GM23338 (cell line): Measurements from ENCODE around the gene APP.

Experiments used
- CREB1 ChIP-seq: fragments of 250-450 bp; sonication (Bioruptor Pico); IDR thresholded peaks from 2 replicates; pipeline ENCODE4 v1.5.0; 2020; ENCODE audit warnings: low read depth, mild to moderate bottlenecking, moderate library complexity
- EZH2 ChIP-seq: fragments of 200-600 bp; sonication (generic); IDR thresholded peaks from one replicate; pipeline ENCODE4 v1.8.0; 2017; ENCODE audit warnings: antibody characterized with exemption, mild to moderate bottlenecking, low read depth; ENCODE audit not compliant: unreplicated experiment
- EZH2phosphoT487 ChIP-seq: fragments of 200-600 bp; sonication (generic); IDR thresholded peaks from one replicate; pipeline ENCODE4 v1.8.1; 2018; ENCODE audit warnings: antibody characterized with exemption; ENCODE audit not compliant: unreplicated experiment
- JUNB ChIP-seq: IDR thresholded peaks from one replicate; pipeline ENCODE4 v1.6.1; 2016; ENCODE audit warnings: antibody characterized with exemption; ENCODE audit not compliant: unreplicated experiment
- NANOG ChIP-seq: IDR thresholded peaks from 2 replicates; pipeline ENCODE4 v1.6.1; 2016; ENCODE audit warnings: antibody characterized with exemption, borderline replicate concordance
- POLR2AphosphoS5 ChIP-seq: IDR thresholded peaks from 2 replicates; pipeline ENCODE4 v1.6.1; 2016; ENCODE audit warnings: antibody characterized with exemption, low read depth
- STAT1 ChIP-seq: IDR thresholded peaks from one replicate; pipeline ENCODE4 v1.6.1; 2016; ENCODE audit warnings: antibody characterized with exemption; ENCODE audit not compliant: unreplicated experiment
- ZNF114 ChIP-seq: fragments of 250-450 bp; sonication (Bioruptor Pico); IDR thresholded peaks from 2 replicates; pipeline ENCODE4 v1.5.0; 2020; ENCODE audit warnings: mild to moderate bottlenecking, moderate library complexity
- ZNF331 ChIP-seq: fragments of 250-450 bp; sonication (Bioruptor Pico); IDR thresholded peaks from 2 replicates; pipeline ENCODE4 v1.5.0; 2020; ENCODE audit warnings: low read depth, mild to moderate bottlenecking, moderate library complexity
- TF ChIP-seq, protein P1 (sequence below), 2 experiments: fragments of 200-600 bp in 1 of 2; sonication (generic) in 1 of 2; conservative IDR thresholded peaks; 2 replicates each; pipeline versions ENCODE4 v1.5.1 to v1.6.1; 2016 to 2017; ENCODE audit warnings: antibody characterized with exemption in 2 of 2, low read depth in 2 of 2, mild to moderate bottlenecking in 2 of 2, moderate library complexity in 1 of 2
- TF ChIP-seq, protein P2 (sequence below): IDR thresholded peaks from one replicate; pipeline ENCODE4 v1.6.1; 2018; ENCODE audit warnings: antibody characterized with exemption; ENCODE audit not compliant: unreplicated experiment
- TF ChIP-seq, protein P3 (sequence below): IDR thresholded peaks from 2 replicates; pipeline ENCODE4 v1.6.1; 2016; ENCODE audit warnings: antibody characterized with exemption
- TF ChIP-seq, protein P4 (sequence below): fragments of 250-450 bp; sonication (Bioruptor Pico); IDR thresholded peaks from 2 replicates; pipeline ENCODE4 v1.5.0; 2020; ENCODE audit warnings: mild to moderate bottlenecking, moderate library complexity

DNA sequence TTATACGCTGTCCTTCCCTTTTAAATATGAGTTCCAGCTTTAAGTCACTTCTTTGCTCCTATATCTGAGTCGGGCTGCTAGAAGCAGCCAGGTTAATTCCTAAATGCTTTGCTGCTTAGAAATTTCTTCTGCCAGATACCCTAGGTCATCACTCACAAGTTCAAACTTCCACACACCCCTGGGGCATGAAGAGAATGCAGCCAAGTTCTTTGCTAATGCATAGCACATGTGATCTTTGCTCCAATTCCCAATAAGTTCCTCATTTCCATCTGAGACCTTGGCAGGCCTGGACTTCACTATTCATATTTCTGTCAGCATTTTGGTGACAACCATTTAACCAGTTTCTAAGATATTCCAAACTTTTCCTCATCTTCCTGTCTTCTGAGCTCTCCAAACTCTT is 14.5 kb upstream of the APP start:
- TF ChIP-seq, protein P1, sequence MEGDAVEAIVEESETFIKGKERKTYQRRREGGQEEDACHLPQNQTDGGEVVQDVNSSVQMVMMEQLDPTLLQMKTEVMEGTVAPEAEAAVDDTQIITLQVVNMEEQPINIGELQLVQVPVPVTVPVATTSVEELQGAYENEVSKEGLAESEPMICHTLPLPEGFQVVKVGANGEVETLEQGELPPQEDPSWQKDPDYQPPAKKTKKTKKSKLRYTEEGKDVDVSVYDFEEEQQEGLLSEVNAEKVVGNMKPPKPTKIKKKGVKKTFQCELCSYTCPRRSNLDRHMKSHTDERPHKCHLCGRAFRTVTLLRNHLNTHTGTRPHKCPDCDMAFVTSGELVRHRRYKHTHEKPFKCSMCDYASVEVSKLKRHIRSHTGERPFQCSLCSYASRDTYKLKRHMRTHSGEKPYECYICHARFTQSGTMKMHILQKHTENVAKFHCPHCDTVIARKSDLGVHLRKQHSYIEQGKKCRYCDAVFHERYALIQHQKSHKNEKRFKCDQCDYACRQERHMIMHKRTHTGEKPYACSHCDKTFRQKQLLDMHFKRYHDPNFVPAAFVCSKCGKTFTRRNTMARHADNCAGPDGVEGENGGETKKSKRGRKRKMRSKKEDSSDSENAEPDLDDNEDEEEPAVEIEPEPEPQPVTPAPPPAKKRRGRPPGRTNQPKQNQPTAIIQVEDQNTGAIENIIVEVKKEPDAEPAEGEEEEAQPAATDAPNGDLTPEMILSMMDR (conservative IDR thresholded peaks at IDR 0.05; ENCODE audit: low read depth in 2 of 2) = no peak
- no peak for TF ChIP-seq EZH2
- no peak for TF ChIP-seq EZH2phosphoT487
- no peak for TF ChIP-seq CREB1 (CRISPR knock-in tag)
- TF ChIP-seq POLR2AphosphoS5 = no peak
- TF ChIP-seq, protein P2, sequence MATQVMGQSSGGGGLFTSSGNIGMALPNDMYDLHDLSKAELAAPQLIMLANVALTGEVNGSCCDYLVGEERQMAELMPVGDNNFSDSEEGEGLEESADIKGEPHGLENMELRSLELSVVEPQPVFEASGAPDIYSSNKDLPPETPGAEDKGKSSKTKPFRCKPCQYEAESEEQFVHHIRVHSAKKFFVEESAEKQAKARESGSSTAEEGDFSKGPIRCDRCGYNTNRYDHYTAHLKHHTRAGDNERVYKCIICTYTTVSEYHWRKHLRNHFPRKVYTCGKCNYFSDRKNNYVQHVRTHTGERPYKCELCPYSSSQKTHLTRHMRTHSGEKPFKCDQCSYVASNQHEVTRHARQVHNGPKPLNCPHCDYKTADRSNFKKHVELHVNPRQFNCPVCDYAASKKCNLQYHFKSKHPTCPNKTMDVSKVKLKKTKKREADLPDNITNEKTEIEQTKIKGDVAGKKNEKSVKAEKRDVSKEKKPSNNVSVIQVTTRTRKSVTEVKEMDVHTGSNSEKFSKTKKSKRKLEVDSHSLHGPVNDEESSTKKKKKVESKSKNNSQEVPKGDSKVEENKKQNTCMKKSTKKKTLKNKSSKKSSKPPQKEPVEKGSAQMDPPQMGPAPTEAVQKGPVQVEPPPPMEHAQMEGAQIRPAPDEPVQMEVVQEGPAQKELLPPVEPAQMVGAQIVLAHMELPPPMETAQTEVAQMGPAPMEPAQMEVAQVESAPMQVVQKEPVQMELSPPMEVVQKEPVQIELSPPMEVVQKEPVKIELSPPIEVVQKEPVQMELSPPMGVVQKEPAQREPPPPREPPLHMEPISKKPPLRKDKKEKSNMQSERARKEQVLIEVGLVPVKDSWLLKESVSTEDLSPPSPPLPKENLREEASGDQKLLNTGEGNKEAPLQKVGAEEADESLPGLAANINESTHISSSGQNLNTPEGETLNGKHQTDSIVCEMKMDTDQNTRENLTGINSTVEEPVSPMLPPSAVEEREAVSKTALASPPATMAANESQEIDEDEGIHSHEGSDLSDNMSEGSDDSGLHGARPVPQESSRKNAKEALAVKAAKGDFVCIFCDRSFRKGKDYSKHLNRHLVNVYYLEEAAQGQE = no peak
- TF ChIP-seq, protein P3, sequence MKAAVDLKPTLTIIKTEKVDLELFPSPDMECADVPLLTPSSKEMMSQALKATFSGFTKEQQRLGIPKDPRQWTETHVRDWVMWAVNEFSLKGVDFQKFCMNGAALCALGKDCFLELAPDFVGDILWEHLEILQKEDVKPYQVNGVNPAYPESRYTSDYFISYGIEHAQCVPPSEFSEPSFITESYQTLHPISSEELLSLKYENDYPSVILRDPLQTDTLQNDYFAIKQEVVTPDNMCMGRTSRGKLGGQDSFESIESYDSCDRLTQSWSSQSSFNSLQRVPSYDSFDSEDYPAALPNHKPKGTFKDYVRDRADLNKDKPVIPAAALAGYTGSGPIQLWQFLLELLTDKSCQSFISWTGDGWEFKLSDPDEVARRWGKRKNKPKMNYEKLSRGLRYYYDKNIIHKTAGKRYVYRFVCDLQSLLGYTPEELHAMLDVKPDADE = no peak
- no peak for TF ChIP-seq STAT1
- no peak for TF ChIP-seq ZNF331
- TF ChIP-seq ZNF114 (CRISPR knock-in tag) = no peak
- no peak for TF ChIP-seq JUNB
- no peak for TF ChIP-seq NANOG
- TF ChIP-seq, protein P4, sequence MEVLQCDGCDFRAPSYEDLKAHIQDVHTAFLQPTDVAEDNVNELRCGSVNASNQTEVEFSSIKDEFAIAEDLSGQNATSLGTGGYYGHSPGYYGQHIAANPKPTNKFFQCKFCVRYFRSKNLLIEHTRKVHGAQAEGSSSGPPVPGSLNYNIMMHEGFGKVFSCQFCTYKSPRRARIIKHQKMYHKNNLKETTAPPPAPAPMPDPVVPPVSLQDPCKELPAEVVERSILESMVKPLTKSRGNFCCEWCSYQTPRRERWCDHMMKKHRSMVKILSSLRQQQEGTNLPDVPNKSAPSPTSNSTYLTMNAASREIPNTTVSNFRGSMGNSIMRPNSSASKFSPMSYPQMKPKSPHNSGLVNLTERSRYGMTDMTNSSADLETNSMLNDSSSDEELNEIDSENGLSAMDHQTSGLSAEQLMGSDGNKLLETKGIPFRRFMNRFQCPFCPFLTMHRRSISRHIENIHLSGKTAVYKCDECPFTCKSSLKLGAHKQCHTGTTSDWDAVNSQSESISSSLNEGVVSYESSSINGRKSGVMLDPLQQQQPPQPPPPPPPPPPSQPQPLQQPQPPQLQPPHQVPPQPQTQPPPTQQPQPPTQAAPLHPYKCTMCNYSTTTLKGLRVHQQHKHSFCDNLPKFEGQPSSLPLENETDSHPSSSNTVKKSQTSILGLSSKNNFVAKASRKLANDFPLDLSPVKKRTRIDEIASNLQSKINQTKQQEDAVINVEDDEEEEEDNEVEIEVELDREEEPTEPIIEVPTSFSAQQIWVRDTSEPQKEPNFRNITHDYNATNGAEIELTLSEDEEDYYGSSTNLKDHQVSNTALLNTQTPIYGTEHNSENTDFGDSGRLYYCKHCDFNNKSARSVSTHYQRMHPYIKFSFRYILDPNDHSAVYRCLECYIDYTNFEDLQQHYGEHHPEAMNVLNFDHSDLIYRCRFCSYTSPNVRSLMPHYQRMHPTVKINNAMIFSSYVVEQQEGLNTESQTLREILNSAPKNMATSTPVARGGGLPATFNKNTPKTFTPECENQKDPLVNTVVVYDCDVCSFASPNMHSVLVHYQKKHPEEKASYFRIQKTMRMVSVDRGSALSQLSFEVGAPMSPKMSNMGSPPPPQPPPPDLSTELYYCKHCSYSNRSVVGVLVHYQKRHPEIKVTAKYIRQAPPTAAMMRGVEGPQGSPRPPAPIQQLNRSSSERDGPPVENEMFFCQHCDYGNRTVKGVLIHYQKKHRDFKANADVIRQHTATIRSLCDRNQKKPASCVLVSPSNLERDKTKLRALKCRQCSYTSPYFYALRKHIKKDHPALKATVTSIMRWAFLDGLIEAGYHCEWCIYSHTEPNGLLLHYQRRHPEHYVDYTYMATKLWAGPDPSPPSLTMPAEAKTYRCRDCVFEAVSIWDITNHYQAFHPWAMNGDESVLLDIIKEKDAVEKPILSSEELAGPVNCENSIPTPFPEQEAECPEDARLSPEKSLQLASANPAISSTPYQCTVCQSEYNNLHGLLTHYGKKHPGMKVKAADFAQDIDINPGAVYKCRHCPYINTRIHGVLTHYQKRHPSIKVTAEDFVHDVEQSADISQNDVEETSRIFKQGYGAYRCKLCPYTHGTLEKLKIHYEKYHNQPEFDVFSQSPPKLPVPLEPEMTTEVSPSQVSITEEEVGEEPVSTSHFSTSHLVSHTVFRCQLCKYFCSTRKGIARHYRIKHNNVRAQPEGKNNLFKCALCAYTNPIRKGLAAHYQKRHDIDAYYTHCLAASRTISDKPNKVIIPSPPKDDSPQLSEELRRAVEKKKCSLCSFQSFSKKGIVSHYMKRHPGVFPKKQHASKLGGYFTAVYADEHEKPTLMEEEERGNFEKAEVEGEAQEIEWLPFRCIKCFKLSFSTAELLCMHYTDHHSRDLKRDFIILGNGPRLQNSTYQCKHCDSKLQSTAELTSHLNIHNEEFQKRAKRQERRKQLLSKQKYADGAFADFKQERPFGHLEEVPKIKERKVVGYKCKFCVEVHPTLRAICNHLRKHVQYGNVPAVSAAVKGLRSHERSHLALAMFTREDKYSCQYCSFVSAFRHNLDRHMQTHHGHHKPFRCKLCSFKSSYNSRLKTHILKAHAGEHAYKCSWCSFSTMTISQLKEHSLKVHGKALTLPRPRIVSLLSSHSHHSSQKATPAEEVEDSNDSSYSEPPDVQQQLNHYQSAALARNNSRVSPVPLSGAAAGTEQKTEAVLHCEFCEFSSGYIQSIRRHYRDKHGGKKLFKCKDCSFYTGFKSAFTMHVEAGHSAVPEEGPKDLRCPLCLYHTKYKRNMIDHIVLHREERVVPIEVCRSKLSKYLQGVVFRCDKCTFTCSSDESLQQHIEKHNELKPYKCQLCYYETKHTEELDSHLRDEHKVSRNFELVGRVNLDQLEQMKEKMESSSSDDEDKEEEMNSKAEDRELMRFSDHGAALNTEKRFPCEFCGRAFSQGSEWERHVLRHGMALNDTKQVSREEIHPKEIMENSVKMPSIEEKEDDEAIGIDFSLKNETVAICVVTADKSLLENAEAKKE (CRISPR knock-in tag) = no peak
